Erythroblast (primary cell): ENCODE results near the gene MAPK6.

Source experiments
- GATA1 ChIP-seq: IDR thresholded peaks from 2 replicates; pipeline ENCODE4 v1.6.1; 2011; ENCODE audit warnings: low read depth, mild to moderate bottlenecking, control low read depth, low read length, moderate library complexity
- POLR2A ChIP-seq: IDR thresholded peaks from 2 replicates; pipeline ENCODE4 v1.6.1; 2011; ENCODE audit warnings: mild to moderate bottlenecking, low read length

DNA sequence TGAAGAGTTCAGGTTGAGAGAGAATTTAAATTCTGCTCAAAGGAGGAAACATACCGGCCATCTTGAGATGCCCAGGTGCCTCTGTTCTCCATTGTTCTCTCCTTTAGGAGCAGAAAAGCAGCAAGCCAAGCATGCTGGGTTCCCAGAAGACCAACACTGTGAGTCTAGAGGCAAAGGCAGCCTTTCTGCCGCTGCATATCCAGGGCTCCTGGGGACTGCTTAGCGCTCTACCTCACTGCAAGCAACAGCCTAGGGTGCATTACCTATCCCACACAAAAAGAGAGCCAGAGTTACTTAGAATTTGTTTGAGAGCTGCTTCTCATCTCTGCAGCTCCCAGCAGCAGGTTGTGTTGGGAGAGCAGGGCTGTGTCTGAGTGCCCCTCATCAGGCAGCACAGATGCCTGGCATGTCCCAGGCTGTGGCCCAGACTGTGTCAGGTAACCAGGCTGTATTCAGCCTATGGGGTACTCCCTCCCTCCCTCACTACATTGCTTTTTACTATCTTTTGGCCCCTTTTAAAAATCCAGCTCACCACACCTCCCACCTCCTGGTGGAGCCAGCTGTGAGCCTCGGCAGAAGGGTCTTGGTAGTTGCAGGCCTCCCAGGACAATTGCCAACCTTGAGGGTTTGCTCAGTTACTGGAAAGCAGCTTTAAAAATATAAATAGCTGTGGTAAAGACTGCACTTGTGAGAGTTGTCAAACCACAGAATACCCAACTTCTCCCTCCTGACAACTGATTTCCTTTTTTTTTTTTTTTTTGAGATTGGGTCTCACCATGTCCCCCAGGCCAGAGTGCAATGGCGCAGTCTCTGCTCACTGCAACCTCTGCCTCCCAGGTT is 63.4 kb downstream of the MAPK6 start:
- TF ChIP-seq POLR2A (no peak), GATA1 (no peak)
